ENCODE results near the gene CDK5R2.

CDK5R2 gene

GRCh38 chr2:218988164-218988563 lies 28.7 kb downstream of the CDK5R2 start:
- no peak for DNase-seq (ENCODE audit: low spot score)

- DNase-seq (ENCODE audit: low spot score) = no peak
Observed at GRCh38 chr2:218988650-218989049, 29.2 kb downstream of the CDK5R2 start.

- DNase-seq (ENCODE audit: low spot score) = no peak
Observed at GRCh38 chr2:218990052-218990451, 30.6 kb downstream of the CDK5R2 start.

GRCh38 chr2:218990612-218991011 lies 31.1 kb downstream of the CDK5R2 start:
- no peak for DNase-seq (ENCODE audit: low spot score)

- no peak for DNase-seq (ENCODE audit: low spot score)
Observed at GRCh38 chr2:218991674-218992168, 32.3 kb downstream of the CDK5R2 start.

GRCh38 chr2:218992196-218992595 lies 32.7 kb downstream of the CDK5R2 start:
- DNase-seq (ENCODE audit: low spot score) = no peak

- no peak for DNase-seq (ENCODE audit: low spot score)
Observed at GRCh38 chr2:218992703-218993344, 33.4 kb downstream of the CDK5R2 start.

- DNase-seq (ENCODE audit: low spot score) = no peak
Observed at GRCh38 chr2:218993345-218994315, 34.2 kb downstream of the CDK5R2 start, which contains the start of gene CRYBA2. TSS of gene CRYBA2 (minus strand) at chr2:218993422. CDS start at chr2:218993176, 246 bp downstream.

GRCh38 chr2:218995561-218995960 lies 36.1 kb downstream of the CDK5R2 start:
- DNase-seq (ENCODE audit: low spot score) = no peak

- peak; percentile 72 for DNase-seq (ENCODE audit: low spot score)
Observed at GRCh38 chr2:218995972-218996711, 36.7 kb downstream of the CDK5R2 start.

GRCh38 chr2:218996937-218997336 lies 37.5 kb downstream of the CDK5R2 start:
- no peak for DNase-seq (ENCODE audit: low spot score)

- DNase-seq (ENCODE audit: low spot score) = no peak
Observed at GRCh38 chr2:218997731-218998130, 38.3 kb downstream of the CDK5R2 start.

GRCh38 chr2:218998414-218999002 lies 39.0 kb downstream of the CDK5R2 start:
- DNase-seq (ENCODE audit: low spot score) = no peak

- no peak for DNase-seq (ENCODE audit: low spot score)
Observed at GRCh38 chr2:218999021-218999880, 39.8 kb downstream of the CDK5R2 start.

GRCh38 chr2:218999881-219000568 lies 40.6 kb downstream of the CDK5R2 start:
- DNase-seq (ENCODE audit: low spot score) = no peak

- DNase-seq (ENCODE audit: low spot score) = no peak
Observed at GRCh38 chr2:219000569-219000960, 41.1 kb downstream of the CDK5R2 start.

- no peak for DNase-seq (ENCODE audit: low spot score)
Observed at GRCh38 chr2:219001100-219001576, 41.7 kb downstream of the CDK5R2 start.

GRCh38 chr2:219001577-219002394 lies 42.3 kb downstream of the CDK5R2 start:
- DNase-seq (ENCODE audit: low spot score) = no peak

Measured in putamen (tissue), 1 donor.